ENCODE results near the gene BTNL3. TPM values are rescaled to one million over a fixed set of nuclear protein-coding genes. Genes with fewer than 3 reads are reported as not detected.

BTNL3 gene
- total RNA-seq, 2 donors from 2014 or later: 0.26 TPM; not detected in 1

DNA sequence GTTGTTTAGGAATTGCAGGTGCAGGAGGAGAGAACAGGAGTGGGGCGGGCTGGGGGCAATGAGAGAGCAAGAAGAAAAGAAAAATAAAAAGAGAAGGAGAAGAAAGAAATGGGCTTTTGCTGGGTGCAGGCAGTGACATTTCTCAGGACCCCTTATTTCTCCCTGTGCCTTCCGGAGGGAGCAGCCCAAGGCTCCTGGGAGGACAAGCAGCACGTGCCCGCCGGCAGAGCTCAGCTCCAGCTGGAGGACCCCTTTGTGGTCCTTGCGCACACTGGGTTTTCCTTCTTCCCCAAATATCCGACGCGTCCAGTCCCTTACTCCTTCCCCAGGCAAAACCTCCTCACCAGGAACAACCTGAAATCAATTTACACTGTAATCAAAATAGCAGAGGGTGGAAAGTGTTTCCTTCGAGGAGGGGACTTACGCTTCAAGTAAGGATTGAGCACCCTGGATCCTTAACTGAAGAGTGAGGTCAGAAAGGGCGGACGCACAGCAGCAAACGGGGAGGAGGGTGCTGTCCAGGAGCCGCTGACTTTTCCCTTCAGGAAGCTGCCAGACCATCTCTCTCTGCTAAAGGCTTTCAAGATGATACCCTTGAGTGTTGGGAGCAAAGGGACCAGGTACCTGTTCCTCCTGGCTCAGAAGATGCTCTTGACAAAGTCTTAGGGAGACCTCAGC lies 53.5 kb downstream of the BTNL3 start:
- intact Hi-C loops (cut with DNase I): no loop called here

GRCh38 chr5:181042722-181043121 lies 54.1 kb downstream of the BTNL3 start:
- TF ChIP-seq CTCF (IDR thresholded peaks at IDR 0.05) (no peak), POLR2A (IDR thresholded peaks at IDR 0.05) (no peak)
- WGBS, 2 donors: 69 to 78% methylated on average over 11 of the region's 11 CpGs
- H3K4me1 ChIP-seq: no peaks in the 10 kb centered on the region
- H3K4me3 ChIP-seq: no peak overlapping the region
- H3K27me3 ChIP-seq: no peaks in the 10 kb centered on the region
- intact Hi-C loops (cut with DNase I): no loop called here
- no peak for DNase-seq
- no peaks in the 10 kb centered on the region for H3K9me3 ChIP-seq
- no peak for ATAC-seq
- peak overlapping the region in 1 of 4 donors; percentile 12 for H3K27ac ChIP-seq
- H3K36me3 ChIP-seq (replicated peaks in 1 of 2; ENCODE audit: insufficient read depth in 1 of 2, low read depth in 2 of 2): no peaks in the 10 kb centered on the region

More for the DNA sequence above, 53.5 kb downstream of the BTNL3 start:
- Histone ChIP-seq H3K9me3 (no peaks in the 10 kb centered on the region), H3K4me3 (no peak overlapping the region), H3K4me1 (no peaks in the 10 kb centered on the region), H3K27ac (peak overlapping the region in 1 of 4 donors; percentile 12), H3K27me3 (no peaks in the 10 kb centered on the region), H3K36me3 (replicated peaks in 1 of 2; ENCODE audit: insufficient read depth in 1 of 2, low read depth in 2 of 2) (no peaks in the 10 kb centered on the region)
- no peak for DNase-seq
- TF ChIP-seq POLR2A (IDR thresholded peaks at IDR 0.05) (no peak), CTCF (IDR thresholded peaks at IDR 0.05) (no peak)
- 59 to 61% methylated on average over 15 of the region's 15 CpGs for WGBS, 2 donors
- ATAC-seq: no peak

GRCh38 chr5:181043285-181044092 lies 54.8 kb downstream of the BTNL3 start:
- no peaks in the 10 kb centered on the region for H3K27me3 ChIP-seq
- DNase-seq (no peak), ATAC-seq (no peak)
- H3K4me3 ChIP-seq: no peak overlapping the region
- no peak for TF ChIP-seq POLR2A (IDR thresholded peaks at IDR 0.05)
- peak in 1 of 7 experiments; percentile 5 for TF ChIP-seq CTCF (IDR thresholded peaks at IDR 0.05)
- no peaks in the 10 kb centered on the region for H3K9me3 ChIP-seq
- no peaks in the 10 kb centered on the region for H3K4me1 ChIP-seq
- H3K27ac ChIP-seq: peak overlapping the region in 1 of 4 donors; percentile 17
- WGBS, 2 donors: 50 to 64% methylated on average over 7 to 12 of the region's 12 CpGs
- no peaks in the 10 kb centered on the region for H3K36me3 ChIP-seq (replicated peaks in 1 of 2; ENCODE audit: insufficient read depth in 1 of 2, low read depth in 2 of 2)
- intact Hi-C loops (cut with DNase I): no loop called here

DNA sequence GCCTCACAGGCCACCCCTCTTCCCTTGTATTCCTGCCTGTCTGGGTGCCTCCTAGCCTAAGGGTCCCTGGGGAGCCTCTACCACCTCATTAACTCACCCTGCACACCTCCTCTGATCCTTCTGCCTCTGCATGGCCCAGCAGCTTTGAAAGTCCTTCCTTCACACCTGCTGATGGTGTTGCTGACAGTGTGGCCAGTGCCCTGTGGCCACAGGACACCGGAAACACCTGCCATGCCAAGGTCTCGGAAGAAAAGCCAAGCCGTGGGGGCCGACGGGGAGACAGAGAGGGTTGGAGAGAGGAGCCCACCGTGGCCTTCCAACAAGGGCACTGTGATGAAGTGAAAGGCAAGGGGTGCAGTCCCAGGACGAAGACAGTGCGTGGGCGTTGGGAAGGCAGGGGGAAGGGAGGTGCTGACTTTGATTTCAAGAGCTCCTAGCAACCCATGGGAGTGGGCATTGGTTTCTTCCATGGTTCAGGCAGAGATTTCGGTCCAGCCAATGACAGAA lies 55.5 kb downstream of the BTNL3 start:
- intact Hi-C loops (cut with DNase I): no loop called here
- H3K36me3 ChIP-seq (replicated peaks in 1 of 2; ENCODE audit: insufficient read depth in 1 of 2, low read depth in 2 of 2): no peaks in the 10 kb centered on the region
- TF ChIP-seq POLR2A (IDR thresholded peaks at IDR 0.05): no peak
- TF ChIP-seq CTCF (IDR thresholded peaks at IDR 0.05): no peak
- peak overlapping the region in 1 of 4 donors; percentile 17 for H3K27ac ChIP-seq
- H3K27me3 ChIP-seq: no peaks in the 10 kb centered on the region
- 73 to 81% methylated on average over 10 of the region's 10 CpGs for WGBS, 2 donors
- H3K4me1 ChIP-seq: no peaks in the 10 kb centered on the region
- H3K4me3 ChIP-seq: no peak overlapping the region
- H3K9me3 ChIP-seq: no peaks in the 10 kb centered on the region
- DNase-seq (no peak), ATAC-seq (no peak)

Measured in body of pancreas (tissue), 4 donors.